Tongue (tissue), 2 donors: ENCODE results near the gene UBE2L6. TPM values are rescaled to one million over a fixed set of nuclear protein-coding genes. Genes with fewer than 3 reads are reported as not detected.
A peak's percentile ranks its signal among the peaks of the same experiment; 100 is the strongest.

Experiments
- DNase-seq: peaks from one replicate; pipeline ENCODE4 v3.0.0-alpha.2; 2015
- total RNA-seq: library from RNA; depleted of rRNA; stranded (reverse); fragments of >200 nt; gene quantifications from one replicate; pipeline ENCODE4 v1.2.3, GENCODE V29; 2014

Gene UBE2L6
- total RNA-seq, 1 donor from 2014 or later = 12.9 TPM

- no peak for DNase-seq
These were observed 37.3 kb downstream of the UBE2L6 start for GRCh38 chr11:57530215-57530595.

GRCh38 chr11:57529012-57529411 lies 38.5 kb downstream of the UBE2L6 start:
- no peak for DNase-seq

GRCh38 chr11:57527056-57527631 lies 40.3 kb downstream of the UBE2L6 start:
- DNase-seq = peak; percentile 81

GRCh38 chr11:57523419-57523818 lies 44.1 kb downstream of the UBE2L6 start:
- DNase-seq = no peak

GRCh38 chr11:57521116-57521515 lies 46.4 kb downstream of the UBE2L6 start:
- no peak for DNase-seq

- DNase-seq = no peak
These were observed 51.4 kb downstream of the UBE2L6 start for GRCh38 chr11:57516061-57516443.

- peak; percentile 62 for DNase-seq
These were observed 52.0 kb downstream of the UBE2L6 start, which contains the start of gene SLC43A1 for GRCh38 chr11:57515332-57516060. Gene SLC43A1 (minus strand): TSS chr11:57515702. CDS start chr11:57514111, 1,591 bp downstream.

- peak; percentile 51 for DNase-seq
These were observed 52.7 kb downstream of the UBE2L6 start for GRCh38 chr11:57514538-57515331.

- DNase-seq = peak; percentile 40
These were observed 53.4 kb downstream of the UBE2L6 start for GRCh38 chr11:57513911-57514537.

GRCh38 chr11:57513452-57513795 lies 54.0 kb downstream of the UBE2L6 start:
- DNase-seq = no peak

- DNase-seq = no peak
These were observed 54.6 kb downstream of the UBE2L6 start for GRCh38 chr11:57512646-57513451.

- DNase-seq = no peak
These were observed 55.6 kb downstream of the UBE2L6 start for GRCh38 chr11:57511741-57512430.

GRCh38 chr11:57508341-57509170 lies 58.9 kb downstream of the UBE2L6 start:
- no peak for DNase-seq

- no peak for DNase-seq
These were observed 61.0 kb downstream of the UBE2L6 start for GRCh38 chr11:57506522-57506921.

- DNase-seq = no peak
These were observed 63.0 kb downstream of the UBE2L6 start for GRCh38 chr11:57504511-57504910.

GRCh38 chr11:57502870-57503269 lies 64.6 kb downstream of the UBE2L6 start:
- DNase-seq = no peak

GRCh38 chr11:57502376-57502775 lies 65.1 kb downstream of the UBE2L6 start:
- DNase-seq = no peak

- no peak for DNase-seq
These were observed 65.5 kb downstream of the UBE2L6 start for GRCh38 chr11:57501953-57502352.
